Measurements from ENCODE around the gene RPS3. TPM values are rescaled to one million over a fixed set of nuclear protein-coding genes. Genes with fewer than 3 reads are reported as not detected.

Gene RPS3
- total and polyA plus RNA-seq, 9 of the 15 experiments (the other 6 are each of a cell fraction or from before 2014, with no cell fraction given): 2,700 to 5,771 (median 3,679) TPM

DNA sequence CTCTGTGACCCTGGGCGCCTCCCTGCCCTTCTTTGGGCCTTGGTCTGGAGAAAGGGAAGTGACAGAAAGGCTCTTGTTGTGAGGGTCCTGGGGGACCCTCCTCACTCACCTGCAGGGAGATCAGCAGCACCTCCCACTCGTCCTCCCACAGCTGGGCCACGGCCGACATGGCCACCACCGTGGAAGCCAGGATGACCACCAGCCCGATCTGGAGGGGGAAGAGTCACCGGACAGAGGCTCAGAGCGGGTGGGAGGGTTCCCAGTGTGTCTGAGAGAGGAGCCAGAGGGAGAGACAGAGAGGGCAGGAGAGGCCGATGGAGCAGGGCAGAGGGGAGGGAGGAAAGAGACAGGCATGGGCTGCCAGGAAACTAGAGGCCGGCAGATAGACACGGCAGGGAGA, 50.5 kb downstream of the RPS3 start:
- CTCF ChIA-PET (ENCODE audit: low intra/inter-chr PET ratio): no interaction called here

More for the DNA sequence above, 50.5 kb downstream of the RPS3 start:
- Histone ChIP-seq H2AFZ (ENCODE audit: low read depth, low read length) (no peak overlapping the region), H3K4me1 (replicated peaks in 1 of 2; ENCODE audit: control insufficient read depth in 2 of 2, insufficient read depth in 2 of 2, low read length in 2 of 2) (peaks cover 0 to 9% of the 10 kb centered on the region in 2 experiments; a peak in 1 of 5 replicates), H3K9me1 (ENCODE audit: control insufficient read depth, insufficient read depth, low read length) (no peaks in the 10 kb centered on the region), H3K27ac (ENCODE audit: extremely low read depth, low read depth, low read length) (no peak overlapping the region), H3K4me3 (no peak overlapping the region), H3K79me2 (ENCODE audit: control insufficient read depth, insufficient read depth, low read length) (no peaks in the 10 kb centered on the region), H3K36me3 (ENCODE audit: control insufficient read depth, insufficient read depth, low read length) (no peaks in the 10 kb centered on the region; the same call in 2 of the 3 replicates), H3K9ac (ENCODE audit: insufficient read depth in 1 of 2, low read depth in 2 of 2, low read length in 2 of 2) (0 out of 4 replicates have a peak overlapping the region, but pooled peaks of 1 of the 2 experiments have one; percentile 10), H3K9me3 (replicated peaks; ENCODE audit: control insufficient read depth, insufficient read depth, low read depth, low read length) (no peaks in the 10 kb centered on the region), H3K27me3 (ENCODE audit: control insufficient read depth in 2 of 2, insufficient read depth in 2 of 2, low read length in 2 of 2) (no peaks in the 10 kb centered on the region), H4K20me1 (replicated peaks; ENCODE audit: control insufficient read depth, insufficient read depth, low read length) (no peaks in the 10 kb centered on the region), H3K4me2 (ENCODE audit: insufficient read depth, low read length) (no peak overlapping the region)
- in situ Hi-C loops (cut with MboI) (loop anchor here (5.0 to 25.0 kb wide), 3 partner anchors 83 to 413 kb away; no protein-coding TSS in a partner anchor), intact Hi-C loops (cut with micrococcal nuclease) (no loop called here)
- ATAC-seq (no peak), DNase-seq (ENCODE audit: extremely low read depth in 1 of 4, low spot score in 3 of 4) (no peak), FAIRE-seq (no peak)
- TF ChIP-seq PTRF (tag; IDR thresholded peaks at IDR 0.05): no peak
- no peak for TF ChIP-seq ZNF274 (IDR thresholded peaks at IDR 0.05; ENCODE audit: borderline replicate concordance, low read depth, low read length)
- no peak for TF ChIP-seq ZNF507 (tag; conservative IDR thresholded peaks at IDR 0.05)
- TF ChIP-seq ELF1 (tag; IDR thresholded peaks at IDR 0.05): no peak
- no peak for TF ChIP-seq SIX5 (IDR thresholded peaks at IDR 0.05; ENCODE audit: borderline replicate concordance in 1 of 2, insufficient read depth in 1 of 2, low read depth in 1 of 2, low read length in 2 of 2)
- no peak for TF ChIP-seq SIN3A (IDR thresholded peaks at IDR 0.05; ENCODE audit: borderline replicate concordance in 2 of 2, control insufficient read depth in 1 of 2, low read depth in 2 of 2, low read length in 2 of 2)
- no peak for TF ChIP-seq ZSCAN32 (CRISPR knock-in tag; IDR thresholded peaks at IDR 0.05)
- TF ChIP-seq PPARD (CRISPR knock-in tag; IDR thresholded peaks at IDR 0.05): no peak
- no peak for TF ChIP-seq NUFIP1 (IDR thresholded peaks at IDR 0.05; ENCODE audit: partially characterized antibody)
- no peak for TF ChIP-seq ZNF175 (CRISPR knock-in tag; IDR thresholded peaks at IDR 0.05; ENCODE audit: low read depth)
- TF ChIP-seq HSF4 (CRISPR knock-in tag; IDR thresholded peaks at IDR 0.05; ENCODE audit: borderline replicate concordance): no peak
- TF ChIP-seq MLX (CRISPR knock-in tag; conservative IDR thresholded peaks at IDR 0.05): no peak
- no peak for TF ChIP-seq SMARCB1 (IDR thresholded peaks at IDR 0.05; ENCODE audit: insufficient read length, low read depth)
- TF ChIP-seq ZNF436 (CRISPR knock-in tag; IDR thresholded peaks at IDR 0.05): no peak
- TF ChIP-seq MTA2 (IDR thresholded peaks at IDR 0.05; ENCODE audit: low read depth): no peak
- TF ChIP-seq HDAC2 (IDR thresholded peaks at IDR 0.05): no peak
- TF ChIP-seq ZNF143 (CRISPR knock-in tag; IDR thresholded peaks at IDR 0.05): no peak
- no peak for TF ChIP-seq E2F4 (CRISPR knock-in tag; IDR thresholded peaks at IDR 0.05; ENCODE audit: low read depth)
- POLR2A ChIA-PET: interaction anchor here (0.5 to 1.2 kb wide), 2 partner anchors 80 to 873 kb away, joined by 3 to 4 read pairs; no protein-coding TSS in a partner anchor
- BruUV-seq (replicated peaks): no TSS peak
- WGBS (ENCODE audit: insufficient coverage, low coverage, missing lambda C conversion rate): 39% methylated on average over 10 of the region's 11 CpGs

Measured in K562 (cell line).